HEK293 (cell line): ENCODE results near the gene MAP3K5.

Experiments
- CTCF ChIA-PET: fragments of 350-600 bp; formaldehyde crosslinking; extraction: SDS; loops from one replicate; lab custom pipeline; 2021; ENCODE audit warnings: antibody characterized with exemption; lab: Yijun Ruan, JAX
- POLR2A ChIA-PET: fragments of 300-600 bp; formaldehyde crosslinking; extraction: SDS; loops from one replicate; lab custom pipeline; 2020; ENCODE audit warnings: antibody characterized with exemption, inconsistent platforms; lab: Yijun Ruan, JAX
- H3K27ac ChIP-seq: fragments of 200-500 bp; sonication (Bioruptor generic); 2 replicates; pipeline ENCODE4 v1.5.1; 2014; ENCODE audit warnings: low read depth, low read length, control low read depth, inconsistent platforms; ENCODE audit errors: extremely low read depth
- H3K36me3 ChIP-seq, 2 experiments: fragments of 200-500 bp in 1 of 2; sonication (Bioruptor generic) in 1 of 2; 1 replicate in 1 of 2; 2 replicates in 1 of 2; pipeline ENCODE4 v1.5.1; 2014 to 2017; ENCODE audit warnings: inconsistent platforms in 2 of 2, low read length in 2 of 2; ENCODE audit not compliant: control insufficient read depth in 2 of 2, insufficient read depth in 1 of 2
- H3K4me1 ChIP-seq: fragments of 200-500 bp; sonication (Bioruptor generic); 2 replicates; pipeline ENCODE4 v1.5.1; 2014; ENCODE audit warnings: mild to moderate bottlenecking, low read length, inconsistent platforms; ENCODE audit not compliant: control insufficient read depth, insufficient read depth
- H3K4me3 ChIP-seq: 2 replicates; pipeline ENCODE4 v1.5.1; 2011; ENCODE audit warnings: low read depth, mild to moderate bottlenecking, control low read depth, low read length, moderate library complexity
- H3K9me3 ChIP-seq: fragments of 200-500 bp; sonication (Bioruptor generic); 2 replicates; pipeline ENCODE4 v1.5.1; 2014; ENCODE audit warnings: low read depth, low read length, inconsistent platforms; ENCODE audit not compliant: control insufficient read depth, insufficient read depth
- EGR2 ChIP-seq: fragments of 450-650 bp; formaldehyde crosslinking; IDR thresholded peaks from 2 replicates; pipeline ENCODE4 v1.5.1; 2016; ENCODE audit warnings: low read depth, missing biosample characterization, missing genetic modification characterization
- KLF10 ChIP-seq: fragments of 450-650 bp; IDR thresholded peaks from 2 replicates; pipeline ENCODE4 v1.5.1; 2018; ENCODE audit warnings: missing biosample characterization, mild to moderate bottlenecking, missing genetic modification characterization
- OSR2 ChIP-seq: fragments of 450-650 bp; formaldehyde crosslinking; IDR thresholded peaks from 2 replicates; pipeline ENCODE4 v1.5.1; 2016; ENCODE audit warnings: missing biosample characterization, missing genetic modification characterization
- SP3 ChIP-seq: fragments of 450-650 bp; formaldehyde crosslinking; IDR thresholded peaks from 2 replicates; pipeline ENCODE4 v1.5.1; 2016; ENCODE audit warnings: missing biosample characterization, missing genetic modification characterization
- TCF7L2 ChIP-seq: IDR thresholded peaks from 2 replicates; pipeline ENCODE4 v1.6.1; 2011; ENCODE audit warnings: low read depth, mild to moderate bottlenecking, inconsistent platforms, low read length, moderate library complexity, borderline replicate concordance
- TRIM28 ChIP-seq: IDR thresholded peaks from 2 replicates; pipeline ENCODE4 v1.6.1; 2011; ENCODE audit warnings: low read length, control low read depth, borderline replicate concordance
- ZBTB48 ChIP-seq: fragments of 450-650 bp; formaldehyde crosslinking; IDR thresholded peaks from 2 replicates; pipeline ENCODE4 v1.5.1; 2016; ENCODE audit warnings: missing biosample characterization, missing genetic modification characterization
- ZFP37 ChIP-seq: fragments of 450-650 bp; formaldehyde crosslinking; IDR thresholded peaks from 2 replicates; pipeline ENCODE4 v1.5.1; 2016; ENCODE audit warnings: missing biosample characterization, missing genetic modification characterization
- ZNF140 ChIP-seq: fragments of 450-650 bp; formaldehyde crosslinking; IDR thresholded peaks from 2 replicates; pipeline ENCODE4 v1.5.1; 2016; ENCODE audit warnings: missing biosample characterization, missing genetic modification characterization
- ZNF148 ChIP-seq: fragments of 450-650 bp; formaldehyde crosslinking; IDR thresholded peaks from 2 replicates; pipeline ENCODE4 v1.5.0; 2017; ENCODE audit warnings: missing biosample characterization, missing genetic modification characterization, borderline replicate concordance
- ZNF24 ChIP-seq: fragments of 450-650 bp; formaldehyde crosslinking; IDR thresholded peaks from 2 replicates; pipeline ENCODE4 v1.5.1; 2016; ENCODE audit warnings: missing biosample characterization, missing genetic modification characterization
- ZNF391 ChIP-seq: fragments of 450-650 bp; formaldehyde crosslinking; IDR thresholded peaks from 2 replicates; pipeline ENCODE4 v1.5.1; 2016; ENCODE audit warnings: low read depth, missing biosample characterization, missing genetic modification characterization, borderline replicate concordance
- ZNF510 ChIP-seq: fragments of 450-650 bp; formaldehyde crosslinking; IDR thresholded peaks from 2 replicates; pipeline ENCODE4 v1.5.1; 2018; ENCODE audit warnings: mild to moderate bottlenecking, missing genetic modification characterization, missing biosample characterization; ENCODE audit not compliant: insufficient replicate concordance
- ZNF561 ChIP-seq: fragments of 450-650 bp; IDR thresholded peaks from 2 replicates; pipeline ENCODE4 v1.5.1; 2018; ENCODE audit warnings: missing biosample characterization, missing genetic modification characterization, borderline replicate concordance
- ZNF664 ChIP-seq: fragments of 450-650 bp; formaldehyde crosslinking; IDR thresholded peaks from 2 replicates; pipeline ENCODE4 v1.5.1; 2016; ENCODE audit warnings: missing biosample characterization, missing genetic modification characterization
- ZNF777 ChIP-seq: fragments of 450-650 bp; formaldehyde crosslinking; IDR thresholded peaks from 2 replicates; pipeline ENCODE4 v1.5.1; 2017; ENCODE audit warnings: missing biosample characterization, missing genetic modification characterization, borderline replicate concordance
- ZSCAN4 ChIP-seq: fragments of 450-650 bp; formaldehyde crosslinking; IDR thresholded peaks from 2 replicates; pipeline ENCODE4 v1.5.1; 2017; ENCODE audit warnings: missing biosample characterization, missing genetic modification characterization
- TF ChIP-seq, protein P1 (sequence below): fragments of 450-650 bp; formaldehyde crosslinking; IDR thresholded peaks from 2 replicates; pipeline ENCODE4 v1.5.1; 2016; ENCODE audit warnings: missing biosample characterization, missing genetic modification characterization
- TF ChIP-seq, protein P2 (sequence below): fragments of 450-650 bp; formaldehyde crosslinking; IDR thresholded peaks from 2 replicates; pipeline ENCODE4 v1.5.1; 2016; ENCODE audit warnings: missing biosample characterization, missing genetic modification characterization, borderline replicate concordance

Gene MAP3K5

GRCh38 chr6:136611746-136612145 is 180.5 kb downstream of the MAP3K5 start:
- POLR2A ChIA-PET = no interaction called here
- Histone ChIP-seq H3K27ac (no peak overlapping the region), H3K9me3 (no peaks in the 10 kb centered on the region), H3K4me3 (no peak overlapping the region)
- CTCF ChIA-PET = interaction anchor here (0.6 to 3.4 kb wide), 6 partner anchors 14 to 308 kb away, joined by 3 to 19 read pairs (median 3); partner anchors contain the start of genes MAP3K5 and MAP7
- TF ChIP-seq TCF7L2 (no peak), ZSCAN4 (tag by site-specific recombination) (no peak), ZFP37 (no peak), ZNF510 (no peak), ZNF24 (tag by site-specific recombination) (no peak), ZNF777 (tag by site-specific recombination) (no peak), EGR2 (no peak), SP3 (tag by site-specific recombination) (no peak), ZBTB48 (no peak)
- TF ChIP-seq, protein P1, sequence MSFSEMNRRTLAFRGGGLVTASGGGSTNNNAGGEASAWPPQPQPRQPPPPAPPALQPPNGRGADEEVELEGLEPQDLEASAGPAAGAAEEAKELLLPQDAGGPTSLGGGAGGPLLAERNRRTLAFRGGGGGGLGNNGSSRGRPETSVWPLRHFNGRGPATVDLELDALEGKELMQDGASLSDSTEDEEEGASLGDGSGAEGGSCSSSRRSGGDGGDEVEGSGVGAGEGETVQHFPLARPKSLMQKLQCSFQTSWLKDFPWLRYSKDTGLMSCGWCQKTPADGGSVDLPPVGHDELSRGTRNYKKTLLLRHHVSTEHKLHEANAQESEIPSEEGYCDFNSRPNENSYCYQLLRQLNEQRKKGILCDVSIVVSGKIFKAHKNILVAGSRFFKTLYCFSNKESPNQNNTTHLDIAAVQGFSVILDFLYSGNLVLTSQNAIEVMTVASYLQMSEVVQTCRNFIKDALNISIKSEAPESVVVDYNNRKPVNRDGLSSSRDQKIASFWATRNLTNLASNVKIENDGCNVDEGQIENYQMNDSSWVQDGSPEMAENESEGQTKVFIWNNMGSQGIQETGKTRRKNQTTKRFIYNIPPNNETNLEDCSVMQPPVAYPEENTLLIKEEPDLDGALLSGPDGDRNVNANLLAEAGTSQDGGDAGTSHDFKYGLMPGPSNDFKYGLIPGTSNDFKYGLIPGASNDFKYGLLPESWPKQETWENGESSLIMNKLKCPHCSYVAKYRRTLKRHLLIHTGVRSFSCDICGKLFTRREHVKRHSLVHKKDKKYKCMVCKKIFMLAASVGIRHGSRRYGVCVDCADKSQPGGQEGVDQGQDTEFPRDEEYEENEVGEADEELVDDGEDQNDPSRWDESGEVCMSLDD (tag by site-specific recombination) = no peak
- TF ChIP-seq, all 188 proteins: peak for 0
- H3K4me1 ChIP-seq = peaks cover 22% of the 10 kb centered on the region
- peaks cover 0 to 2% of the 10 kb centered on the region in 2 experiments; a peak in 1 of 3 replicates for H3K36me3 ChIP-seq

- Histone ChIP-seq H3K36me3 (peaks cover 0 to 2% of the 10 kb centered on the region in 2 experiments; a peak in 1 of 3 replicates), H3K4me3 (no peak overlapping the region), H3K9me3 (no peaks in the 10 kb centered on the region), H3K4me1 (peaks cover 24% of the 10 kb centered on the region), H3K27ac (no peak overlapping the region)
- TF ChIP-seq ZNF148 (tag by site-specific recombination) = no peak
- CTCF ChIA-PET = interaction anchor here (0.6 to 3.4 kb wide), 2 partner anchors 14 to 33 kb away, joined by 3 to 19 read pairs; no protein-coding TSS in a partner anchor
- POLR2A ChIA-PET = no interaction called here
Measured at GRCh38 chr6:136611133-136611532, 181.1 kb downstream of the MAP3K5 start.

- Histone ChIP-seq H3K36me3 (peaks cover 0 to 2% of the 10 kb centered on the region in 2 experiments; a peak in 1 of 3 replicates), H3K27ac (peak overlapping the region; percentile 38; the same call in 1 of the 2 replicates), H3K4me1 (peaks cover 24% of the 10 kb centered on the region), H3K4me3 (no peak overlapping the region), H3K9me3 (no peaks in the 10 kb centered on the region)
- ChIA-PET CTCF (interaction anchor here (0.6 to 4.1 kb wide), 3 partner anchors 29 to 428 kb away, joined by 3 to 25 read pairs (median 3); partner anchors contain the start of gene MAP3K5), POLR2A (interaction anchor here (0.7 to 1.2 kb wide), 4 partner anchors 14 to 182 kb away, joined by 3 to 5 read pairs (median 4); partner anchors contain the start of gene MAP3K5)
- TF ChIP-seq OSR2 (tag by site-specific recombination) (peak; percentile 95), KLF10 (peak; percentile 76; the same call in 1 of the 2 replicates), ZNF140 (tag by site-specific recombination) (no peak), TRIM28 (peak; percentile 74; the same call in 1 of the 2 replicates), ZNF664 (tag by site-specific recombination) (peak; percentile 69; the same call in 1 of the 2 replicates), SP3 (tag by site-specific recombination) (peak; percentile 44; the same call in 1 of the 2 replicates), ZNF561 (tag by site-specific recombination) (0 out of 2 replicates have a peak, but pooled peaks have one; percentile 29), ZNF391 (tag by site-specific recombination) (0 out of 2 replicates have a peak, but pooled peaks have one; percentile 31)
- TF ChIP-seq, protein P2, sequence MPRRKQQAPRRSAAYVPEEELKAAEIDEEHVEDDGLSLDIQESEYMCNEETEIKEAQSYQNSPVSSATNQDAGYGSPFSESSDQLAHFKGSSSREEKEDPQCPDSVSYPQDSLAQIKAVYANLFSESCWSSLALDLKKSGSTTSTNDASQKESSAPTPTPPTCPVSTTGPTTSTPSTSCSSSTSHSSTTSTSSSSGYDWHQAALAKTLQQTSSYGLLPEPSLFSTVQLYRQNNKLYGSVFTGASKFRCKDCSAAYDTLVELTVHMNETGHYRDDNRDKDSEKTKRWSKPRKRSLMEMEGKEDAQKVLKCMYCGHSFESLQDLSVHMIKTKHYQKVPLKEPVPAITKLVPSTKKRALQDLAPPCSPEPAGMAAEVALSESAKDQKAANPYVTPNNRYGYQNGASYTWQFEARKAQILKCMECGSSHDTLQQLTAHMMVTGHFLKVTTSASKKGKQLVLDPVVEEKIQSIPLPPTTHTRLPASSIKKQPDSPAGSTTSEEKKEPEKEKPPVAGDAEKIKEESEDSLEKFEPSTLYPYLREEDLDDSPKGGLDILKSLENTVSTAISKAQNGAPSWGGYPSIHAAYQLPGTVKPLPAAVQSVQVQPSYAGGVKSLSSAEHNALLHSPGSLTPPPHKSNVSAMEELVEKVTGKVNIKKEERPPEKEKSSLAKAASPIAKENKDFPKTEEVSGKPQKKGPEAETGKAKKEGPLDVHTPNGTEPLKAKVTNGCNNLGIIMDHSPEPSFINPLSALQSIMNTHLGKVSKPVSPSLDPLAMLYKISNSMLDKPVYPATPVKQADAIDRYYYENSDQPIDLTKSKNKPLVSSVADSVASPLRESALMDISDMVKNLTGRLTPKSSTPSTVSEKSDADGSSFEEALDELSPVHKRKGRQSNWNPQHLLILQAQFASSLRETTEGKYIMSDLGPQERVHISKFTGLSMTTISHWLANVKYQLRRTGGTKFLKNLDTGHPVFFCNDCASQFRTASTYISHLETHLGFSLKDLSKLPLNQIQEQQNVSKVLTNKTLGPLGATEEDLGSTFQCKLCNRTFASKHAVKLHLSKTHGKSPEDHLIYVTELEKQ (tag by site-specific recombination) = peak; percentile 69; the same call in 1 of the 2 replicates
Measured at GRCh38 chr6:136609873-136610706, 182.2 kb downstream of the MAP3K5 start.
